ENCODE data around the gene COX20.

COX20 gene

DNA sequence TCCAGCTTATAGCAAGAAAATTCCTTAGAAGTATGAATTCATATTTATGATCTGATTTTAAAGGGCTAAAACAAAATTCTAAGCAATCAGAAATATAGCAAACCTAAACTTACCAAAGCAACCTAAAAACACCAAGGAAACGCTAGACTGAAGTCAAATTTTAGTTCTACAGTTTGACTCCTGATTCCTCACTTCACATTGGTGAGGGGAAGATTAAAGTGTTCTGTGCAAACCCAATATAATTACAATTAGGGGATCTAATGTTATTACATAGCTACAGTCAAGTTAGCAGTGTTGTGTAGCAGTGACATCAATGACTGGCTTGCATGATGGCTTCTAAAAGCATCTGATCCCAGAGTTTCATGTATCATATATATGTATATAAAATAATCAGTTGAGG is 17.2 kb downstream of the COX20 start:
- DNase-seq: no peak

DNA sequence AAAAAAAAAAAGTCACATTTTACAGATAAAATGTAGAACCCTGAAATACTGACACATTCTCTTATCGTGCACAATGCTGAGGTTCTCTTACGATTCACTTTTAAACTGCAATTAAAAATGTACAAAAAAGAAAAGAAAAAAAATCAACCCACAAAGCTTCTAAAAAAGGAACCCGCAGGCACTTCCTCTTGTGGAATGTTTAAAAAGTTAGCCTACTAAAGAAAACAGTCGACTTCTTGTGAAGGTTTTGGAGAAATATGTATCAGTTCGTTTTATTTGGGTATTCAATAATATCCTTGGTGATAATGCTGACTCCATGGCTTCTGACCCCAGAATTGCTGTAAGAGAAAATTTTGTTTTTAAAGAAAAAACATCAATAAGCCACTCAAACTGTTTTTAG is 18.7 kb downstream of the COX20 start:
- DNase-seq: no peak

DNA sequence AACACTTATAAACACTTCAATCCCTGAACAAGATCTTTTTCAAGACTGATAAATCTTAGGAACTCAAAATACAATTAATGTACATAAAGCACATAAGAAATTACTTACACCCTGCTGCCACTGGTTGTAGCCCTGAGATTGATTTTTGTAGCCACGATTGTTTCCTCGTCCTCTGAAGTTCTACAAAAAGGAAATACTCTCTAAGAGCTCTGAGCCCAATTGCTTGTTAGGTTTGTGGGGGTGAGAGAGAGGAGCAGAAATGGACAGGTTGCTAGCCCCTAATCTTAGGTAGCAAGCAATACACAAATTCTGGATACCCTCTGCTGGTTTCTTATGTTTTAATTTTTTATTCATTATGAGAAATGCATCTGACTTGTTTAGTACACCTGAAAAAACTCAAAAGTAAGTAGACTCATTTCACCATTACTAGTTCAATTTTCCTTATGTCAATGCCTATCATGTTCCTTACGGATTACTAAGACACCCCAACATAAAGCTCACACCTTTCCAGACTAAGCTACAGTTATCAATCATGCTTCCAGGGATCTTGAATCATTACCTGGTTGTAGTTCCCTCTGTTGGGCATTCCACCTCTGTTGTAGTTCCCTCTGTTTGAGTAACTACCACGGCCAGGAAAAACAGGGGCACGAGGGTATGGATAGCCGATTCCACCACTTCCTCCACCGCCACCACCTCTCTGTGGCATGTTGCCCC is 19.6 kb downstream of the COX20 start:
- no peak for DNase-seq

DNA sequence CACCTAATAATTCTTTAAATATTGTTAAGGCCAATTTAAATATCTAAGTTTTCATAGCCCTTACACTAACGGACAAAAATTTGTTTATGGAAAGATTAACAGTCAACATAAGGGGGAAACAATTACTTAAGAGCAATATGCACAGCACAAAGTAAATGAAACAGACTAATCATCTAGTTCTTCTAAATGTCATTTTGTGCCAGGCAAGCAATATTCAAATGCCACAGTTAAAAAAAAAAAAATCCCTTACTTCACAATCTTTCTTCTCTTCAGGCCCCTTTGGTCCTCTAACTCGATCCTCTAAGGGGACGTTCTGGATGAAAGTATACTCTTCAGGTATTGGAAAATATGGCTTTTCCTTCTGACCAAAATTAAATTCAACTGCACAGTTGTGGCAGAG is 22.3 kb downstream of the COX20 start:
- DNase-seq: no peak

DNA sequence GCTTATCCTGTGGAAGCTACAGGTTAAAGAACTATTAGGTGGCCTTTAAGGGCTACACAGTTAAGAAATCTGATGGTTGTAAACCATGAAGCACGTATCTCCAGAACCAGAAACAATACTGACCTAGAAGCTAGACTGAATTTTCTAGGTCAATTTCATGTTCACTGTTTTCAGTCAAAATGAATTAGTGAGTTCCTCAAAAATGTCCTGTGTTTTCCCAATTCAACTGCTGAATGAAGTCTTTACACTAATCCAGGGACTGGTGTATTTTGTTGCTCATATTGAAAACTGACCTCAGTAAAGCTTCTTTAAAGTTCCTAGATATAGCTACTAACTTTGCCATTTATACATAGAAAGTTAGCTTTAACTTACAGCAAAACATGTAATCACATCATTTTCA is 22.9 kb downstream of the COX20 start:
- DNase-seq: no peak

DNA sequence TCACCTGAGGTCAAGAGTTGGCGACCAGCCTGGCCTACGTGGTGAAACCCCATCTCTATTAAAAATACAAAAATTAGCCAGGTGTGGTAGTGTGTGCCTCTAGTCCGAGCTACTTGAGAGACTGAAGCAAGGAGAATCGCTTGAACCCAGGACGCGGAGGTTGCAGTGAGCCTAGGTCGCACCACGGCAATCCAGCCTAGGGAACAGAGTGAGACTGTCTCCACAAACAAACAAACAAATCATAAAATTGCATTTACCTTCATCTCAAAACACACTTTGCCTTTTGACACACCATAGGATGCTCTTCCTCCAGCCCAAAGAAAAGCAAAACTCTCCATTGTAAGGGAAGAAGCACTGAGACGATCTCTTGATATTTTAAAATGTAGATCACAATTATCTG is 24.6 kb downstream of the COX20 start:
- DNase-seq: no peak

DNA sequence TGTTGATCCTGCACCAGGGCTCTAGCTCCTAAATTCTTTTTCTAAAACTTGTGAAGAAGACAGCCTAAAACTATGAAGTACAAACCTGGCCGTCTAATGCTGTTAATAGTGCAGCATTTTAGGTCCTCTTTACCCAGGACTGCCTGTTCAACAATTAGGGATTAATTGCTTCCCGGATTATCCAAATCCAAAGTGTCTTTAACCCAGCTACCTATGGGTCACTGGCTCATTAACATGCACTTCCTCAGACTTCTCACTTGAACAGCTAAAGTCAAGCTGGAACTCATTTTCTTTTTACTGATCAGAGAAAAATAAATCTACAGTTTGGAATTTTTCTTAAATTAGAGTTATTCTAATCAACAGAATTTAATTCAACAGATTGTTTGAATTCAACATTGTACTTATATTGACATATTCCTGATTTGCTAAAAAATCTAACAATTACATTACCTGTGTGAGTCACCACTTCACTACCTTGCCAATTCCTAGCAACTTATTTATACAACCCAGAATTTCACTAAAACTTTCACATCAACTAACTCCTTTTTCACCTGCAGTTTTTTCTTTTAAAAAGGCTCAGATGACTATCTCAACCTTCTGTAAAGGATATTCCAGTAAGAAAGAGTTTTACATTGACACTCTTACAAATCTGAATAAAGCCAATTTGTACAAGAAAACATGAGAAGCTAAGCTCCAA is 25.6 kb downstream of the COX20 start:
- no peak for DNase-seq

DNA sequence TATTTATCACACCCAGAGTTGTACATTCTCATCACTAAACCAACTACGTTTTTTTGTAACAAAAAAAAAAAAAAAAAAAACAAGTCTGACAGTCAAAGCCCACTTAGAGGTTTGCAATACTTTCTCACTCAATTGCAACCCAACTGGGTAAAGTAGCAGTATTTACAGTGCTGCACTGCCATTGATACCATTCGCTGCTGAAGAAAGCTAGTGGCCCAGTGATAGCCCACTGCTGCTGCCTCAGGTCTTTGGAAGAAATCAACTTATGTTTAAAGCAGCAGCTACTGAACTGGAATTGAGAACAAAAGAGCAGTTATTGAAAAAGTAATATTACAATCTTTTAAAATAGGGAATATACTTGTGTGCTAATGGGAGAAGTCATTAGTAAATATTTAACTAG is 26.2 kb downstream of the COX20 start:
- no peak for DNase-seq

DNA sequence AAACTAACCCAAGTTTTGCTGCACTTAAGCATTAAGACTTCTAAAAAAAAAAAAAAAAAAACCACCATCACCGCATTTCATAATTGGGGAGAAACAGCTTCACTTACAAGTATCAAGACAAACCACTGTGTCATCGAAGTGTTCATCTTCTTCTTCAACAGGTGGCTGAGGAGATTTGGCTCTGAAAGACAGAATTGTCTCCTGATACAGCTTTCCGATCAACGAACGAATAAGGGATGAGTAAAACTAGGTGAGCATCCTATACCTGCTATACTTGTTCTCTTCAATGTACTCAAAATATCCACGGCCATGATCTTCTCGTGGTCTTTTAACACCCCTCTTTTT is 26.9 kb downstream of the COX20 start:
- no peak for DNase-seq

DNA sequence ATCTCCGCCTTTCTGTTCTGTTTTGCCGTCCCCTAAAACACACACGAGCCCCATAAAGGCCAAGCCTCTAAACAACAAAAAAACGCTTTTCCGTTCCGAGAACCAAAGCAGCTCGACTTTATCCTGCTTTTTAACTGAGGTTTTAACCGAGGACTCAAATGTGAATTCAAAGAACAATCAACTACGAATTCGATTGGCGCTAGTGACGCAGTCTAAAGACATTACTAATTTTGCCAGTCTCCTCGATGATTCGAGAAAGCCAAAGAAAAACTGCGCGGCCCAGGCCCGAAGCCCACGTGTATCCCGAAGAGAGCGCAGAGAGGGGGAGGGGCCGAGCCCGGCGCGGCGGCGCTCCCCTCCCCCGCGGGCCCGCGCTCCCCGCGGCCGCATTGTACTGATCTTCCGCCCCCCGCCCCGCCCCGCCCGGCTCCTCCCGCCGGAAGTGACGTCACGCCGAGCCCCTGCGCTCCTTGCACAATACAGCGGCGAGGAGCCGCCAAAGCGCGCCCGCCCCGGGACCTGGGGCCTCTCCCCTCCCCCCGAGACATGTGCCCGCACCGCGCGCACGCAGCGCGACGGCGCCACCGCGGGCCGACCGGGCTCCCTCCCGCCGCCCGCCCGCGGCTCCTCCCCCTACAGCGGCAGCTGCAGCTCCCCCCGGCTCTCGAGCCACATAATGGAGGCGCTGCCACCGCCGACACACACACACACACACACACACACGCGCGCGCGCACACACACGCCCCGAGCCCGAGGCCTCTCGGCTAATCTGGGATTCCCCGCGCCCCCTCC is 27.4 kb downstream of the COX20 start:
- peak; percentile 65 to 98 (median 93) for DNase-seq

DNA sequence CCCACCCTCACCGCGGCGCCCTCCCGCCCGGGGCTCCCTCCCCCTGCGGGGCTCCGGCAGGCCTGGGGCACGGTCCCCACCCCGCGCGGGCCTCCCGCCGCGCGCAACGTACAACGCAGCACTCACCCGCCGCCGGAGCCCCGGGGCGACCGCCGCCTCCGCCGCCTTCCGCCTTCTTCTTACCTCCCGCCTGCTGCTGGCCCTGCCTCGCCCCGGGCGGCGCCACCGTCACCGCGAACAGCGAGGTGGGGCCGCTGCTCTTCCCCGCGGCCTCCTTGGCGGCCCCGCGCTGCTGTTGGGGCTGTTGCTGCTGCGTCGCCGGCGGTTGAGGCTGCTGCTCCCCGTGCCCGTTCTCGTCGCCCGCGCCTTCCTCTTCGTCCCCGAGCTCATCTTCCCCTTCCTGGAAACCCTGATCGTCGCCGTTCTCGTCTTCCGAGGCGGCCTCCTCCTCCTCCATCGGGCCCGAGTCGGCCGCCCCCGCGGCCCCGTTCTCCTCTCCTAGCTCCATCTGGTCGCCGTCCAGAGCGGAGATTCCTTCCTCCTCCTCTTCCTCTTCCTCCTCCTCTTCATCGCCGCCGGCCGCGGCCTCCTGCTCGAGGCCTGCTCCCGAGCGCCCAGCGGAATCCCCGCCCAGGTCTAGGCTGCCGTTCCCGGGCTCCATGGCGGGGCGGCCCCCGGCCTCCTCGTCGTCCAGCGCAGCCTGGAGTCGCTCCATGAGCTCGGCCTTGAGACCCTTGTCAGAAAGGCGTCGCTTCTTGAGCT is 28.2 kb downstream of the COX20 start:
- DNase-seq: peak in 7 of 14 donors; percentile 38 to 68 (median 51)

DNA sequence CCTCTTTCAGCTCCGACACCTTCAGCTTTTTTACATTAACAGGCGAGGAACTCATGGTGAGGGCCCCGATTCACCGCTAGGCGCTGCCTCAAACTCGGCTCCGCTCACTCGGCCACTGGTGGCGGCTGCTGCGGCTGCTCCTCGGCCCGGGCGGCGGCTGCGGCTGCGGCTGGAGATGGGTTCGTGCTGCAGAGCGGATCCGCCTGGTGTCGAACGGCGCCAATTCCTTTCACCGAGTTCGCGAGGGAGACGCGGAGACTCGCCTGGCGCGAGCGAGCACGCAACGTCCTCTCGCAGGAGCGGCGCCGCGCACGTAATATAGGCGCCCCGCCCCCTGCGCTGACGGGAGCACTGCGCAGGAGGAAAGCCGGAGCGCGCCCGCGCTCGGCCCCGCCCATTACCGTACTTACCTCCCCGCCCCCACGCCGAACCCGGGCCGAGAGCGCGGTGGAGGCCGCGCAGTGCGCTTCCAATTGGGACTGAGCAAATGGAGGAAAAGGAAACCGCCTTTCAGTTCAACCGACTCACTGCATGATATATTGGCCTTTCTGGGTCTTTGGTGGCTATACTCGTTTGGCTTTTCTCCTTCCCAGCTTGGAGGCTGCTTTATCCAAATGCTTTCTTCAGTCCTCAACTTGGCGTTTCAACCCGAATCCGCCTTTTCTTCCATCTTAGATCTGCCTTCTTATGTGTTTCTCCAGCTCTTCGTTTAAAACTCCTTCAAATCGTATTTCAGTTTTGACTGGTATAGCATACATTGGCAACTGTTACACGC is 29.0 kb downstream of the COX20 start, which contains the start of gene HNRNPU:
Gene HNRNPU, minus strand, starts transcription at position 291 of the 775 bp plus-strand sequence. Its CDS starts 236 bp downstream, at position 55.
- DNase-seq: peak; percentile 54 to 97 (median 93)

DNA sequence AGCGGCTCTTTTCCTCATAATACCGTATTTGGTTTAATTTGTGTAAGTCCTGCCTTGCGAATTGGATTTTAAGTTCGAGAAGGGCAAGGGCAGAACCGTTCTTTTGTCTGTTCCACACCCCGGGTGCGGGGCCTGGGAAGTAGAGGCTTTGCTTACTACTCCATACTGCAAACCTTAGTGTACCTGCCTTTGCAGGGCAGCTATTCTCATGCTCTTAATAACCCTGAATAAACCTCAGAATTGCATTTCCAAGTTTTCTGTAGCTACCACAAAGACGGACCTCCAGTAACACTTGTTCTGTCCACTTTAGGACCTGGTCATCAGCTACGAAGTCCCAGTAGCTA is 29.5 kb downstream of the COX20 start:
- peak in 10 of 14 donors; percentile 23 to 77 (median 62) for DNase-seq

DNA sequence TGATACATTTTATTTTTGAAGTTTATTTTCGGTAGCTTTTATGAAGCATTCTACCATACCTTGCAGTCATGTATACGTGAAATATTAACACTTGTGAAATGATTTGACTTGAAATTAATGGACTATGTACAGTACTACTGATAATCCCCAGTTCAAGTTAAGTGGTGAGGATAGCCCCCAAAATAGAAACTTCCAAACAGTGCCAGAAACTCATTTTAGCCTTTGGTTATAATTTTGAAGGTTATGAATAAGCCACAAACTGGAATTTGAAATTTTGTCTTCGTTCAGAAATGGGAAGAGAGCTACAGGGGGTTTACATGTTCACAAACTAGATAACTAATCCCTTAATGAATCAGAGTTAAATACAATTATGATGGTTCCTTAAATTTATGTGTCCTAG is 30.4 kb downstream of the COX20 start:
- DNase-seq: no peak

DNA sequence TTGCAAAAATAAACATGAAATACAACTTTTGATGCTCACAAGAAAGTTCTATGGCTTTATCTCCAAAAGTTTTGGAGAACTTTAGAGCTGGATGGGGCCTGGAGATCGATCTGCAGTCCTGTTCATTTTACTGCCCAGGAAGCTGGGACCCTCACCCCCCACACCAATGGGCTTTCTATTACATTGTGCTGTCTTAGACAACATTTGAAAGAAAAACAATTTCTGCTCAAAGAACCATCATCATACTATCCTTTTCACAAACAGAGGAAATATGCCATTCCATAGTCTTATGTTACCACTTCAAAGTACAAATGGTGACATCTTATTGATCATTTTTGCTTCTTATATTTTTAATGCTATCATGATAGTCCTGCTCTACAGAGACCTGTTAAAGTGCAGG is 30.9 kb downstream of the COX20 start:
- no peak for DNase-seq

DNA sequence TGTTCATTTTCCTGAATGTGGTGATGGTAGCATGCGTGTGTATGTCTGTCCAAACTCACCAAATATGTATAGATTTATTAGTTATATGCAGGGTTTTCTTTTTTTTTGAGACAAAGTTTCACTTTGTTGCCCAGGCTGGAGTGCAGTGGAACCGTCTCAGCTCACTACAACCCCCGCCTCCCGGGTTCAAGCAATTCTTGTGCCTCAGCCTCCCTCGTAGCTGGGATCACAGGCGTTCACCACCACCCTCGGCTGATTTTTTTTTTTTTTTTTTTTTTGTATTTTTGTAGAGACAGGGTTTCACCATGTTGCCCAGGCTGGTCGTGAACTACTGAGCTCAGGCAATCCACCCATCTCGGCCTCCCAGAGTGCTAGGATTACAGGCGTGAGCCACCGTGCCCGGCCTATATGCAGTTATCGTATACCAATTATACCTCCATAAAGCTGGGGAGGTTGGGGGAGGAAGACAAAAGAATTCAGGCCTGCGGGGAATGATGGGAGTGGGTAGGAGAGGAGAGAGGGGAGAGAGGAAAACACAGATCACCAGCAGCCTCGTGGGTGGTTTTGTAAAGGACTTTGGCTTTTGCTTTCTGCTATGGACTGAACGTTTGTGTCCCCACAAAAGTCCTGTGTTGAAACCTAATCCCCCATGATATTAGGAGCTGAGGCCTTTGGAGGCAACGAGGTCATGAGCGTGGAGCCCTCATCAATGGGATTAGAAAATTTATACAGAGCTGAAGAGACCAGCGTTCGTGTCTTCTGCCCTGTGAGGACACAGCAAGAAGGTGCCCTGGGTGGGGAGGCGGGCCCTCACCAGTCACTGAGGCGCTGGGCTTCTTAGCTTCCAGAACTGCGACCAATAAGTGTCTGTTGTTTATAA is 33.3 kb downstream of the COX20 start:
- DNase-seq: no peak

DNA sequence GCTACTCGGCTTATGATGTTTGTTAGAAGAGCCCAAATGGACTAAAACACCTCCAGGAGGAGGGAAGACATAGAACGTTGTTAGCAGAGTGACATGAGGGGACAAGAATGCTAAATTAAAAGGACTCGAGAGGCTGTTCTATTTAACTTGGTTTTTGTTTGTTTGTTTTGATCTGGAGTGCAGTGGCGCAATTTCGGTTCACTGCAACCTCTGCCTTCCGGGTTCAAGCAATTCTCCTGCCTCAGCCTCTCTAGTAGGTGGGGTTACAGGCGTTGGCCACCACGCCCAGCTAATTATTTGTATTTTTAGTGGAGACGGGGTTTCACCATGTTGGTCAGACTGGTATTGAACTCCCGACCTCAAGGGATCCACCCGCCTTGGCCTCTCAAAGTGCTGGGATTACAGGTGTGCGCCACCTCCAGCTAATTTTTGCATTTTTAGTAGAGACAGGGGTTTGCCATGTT is 33.9 kb downstream of the COX20 start:
- DNase-seq: no peak

DNA sequence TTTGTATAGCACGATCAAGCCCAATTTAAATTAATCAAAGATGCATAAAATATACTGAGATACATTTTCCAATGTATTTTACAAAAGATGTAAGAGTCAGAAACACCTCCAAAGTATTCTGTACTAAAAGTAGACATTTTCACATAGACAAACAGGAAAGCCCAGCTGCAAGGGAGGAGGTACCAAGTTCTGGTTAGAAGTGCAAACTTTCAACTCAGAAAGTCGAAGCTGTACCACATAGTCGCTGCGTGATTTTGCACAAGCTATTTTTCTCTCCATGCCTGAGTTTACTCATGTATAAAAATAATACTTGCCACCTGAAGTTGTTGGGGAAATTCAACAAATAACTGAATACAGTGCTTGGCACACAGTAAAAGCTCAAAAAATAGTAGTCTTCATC is 34.5 kb downstream of the COX20 start:
- DNase-seq: no peak

DNA sequence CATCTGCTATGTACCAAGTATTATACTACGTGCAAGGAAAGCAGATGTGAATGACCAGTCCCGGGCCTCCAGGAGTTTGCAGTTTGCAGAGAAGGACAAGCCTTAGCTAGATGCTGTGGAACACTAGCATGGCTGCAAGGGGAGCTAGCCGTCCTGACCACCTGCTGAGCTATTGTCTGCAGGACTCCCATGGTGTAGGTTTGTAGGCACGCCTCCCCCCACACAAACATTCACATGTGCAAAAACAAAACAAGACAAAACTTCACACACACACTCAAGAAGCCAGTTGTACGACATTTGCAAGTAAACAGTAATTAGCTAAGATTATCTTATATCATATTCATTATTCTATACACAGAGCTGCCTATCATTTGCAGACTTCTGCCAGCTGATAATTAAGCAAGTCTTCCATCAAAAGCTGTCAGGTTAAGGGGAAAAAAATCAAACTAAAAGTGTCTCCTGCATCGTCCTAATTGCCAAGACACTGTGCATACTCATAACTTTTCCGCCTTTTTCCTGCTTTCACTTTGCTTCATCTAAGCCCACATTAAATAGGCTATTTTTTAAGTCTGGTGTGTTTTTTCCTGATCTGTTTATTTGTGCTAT is 39.6 kb downstream of the COX20 start:
- no peak for DNase-seq

DNA sequence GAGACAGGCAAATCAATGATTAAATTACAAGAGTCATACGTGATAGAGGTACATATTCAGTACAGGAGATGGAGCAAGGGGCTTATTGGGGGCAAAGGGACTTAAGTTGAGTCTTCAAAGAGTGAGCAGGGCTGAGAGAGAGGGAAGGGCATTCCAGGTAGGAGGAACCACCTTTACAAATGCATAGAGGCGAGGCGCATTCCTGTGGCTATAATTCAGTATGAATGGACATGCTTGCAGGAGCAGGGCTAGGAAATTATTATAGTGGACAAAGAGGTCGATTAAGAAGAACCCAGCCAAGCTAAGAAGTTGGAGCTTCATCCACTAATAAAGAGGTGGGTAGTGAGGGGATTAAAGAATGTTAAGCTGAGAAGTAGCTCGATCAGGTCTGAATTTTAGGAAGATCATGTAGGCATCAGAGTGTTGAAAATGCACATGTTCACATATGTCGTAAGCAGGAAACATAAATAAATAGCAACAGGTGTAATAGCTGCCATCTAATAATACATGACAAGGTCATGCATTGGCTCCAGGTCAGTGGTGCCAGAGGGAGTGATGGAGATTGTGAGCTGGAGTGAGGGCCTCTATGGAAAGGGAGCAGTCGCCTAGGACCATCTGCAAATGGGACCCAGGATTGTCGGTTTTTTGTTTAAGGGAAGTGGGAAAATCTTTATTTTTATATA is 40.9 kb downstream of the COX20 start:
- DNase-seq: no peak
